ENCODE results near the gene PKIB. TPM values are rescaled to one million over a fixed set of nuclear protein-coding genes. Genes with fewer than 3 reads are reported as not detected.

PKIB gene
- polyA plus RNA-seq, 4 donors, result 6.5 to 80.5 (median 54.9) TPM

DNA sequence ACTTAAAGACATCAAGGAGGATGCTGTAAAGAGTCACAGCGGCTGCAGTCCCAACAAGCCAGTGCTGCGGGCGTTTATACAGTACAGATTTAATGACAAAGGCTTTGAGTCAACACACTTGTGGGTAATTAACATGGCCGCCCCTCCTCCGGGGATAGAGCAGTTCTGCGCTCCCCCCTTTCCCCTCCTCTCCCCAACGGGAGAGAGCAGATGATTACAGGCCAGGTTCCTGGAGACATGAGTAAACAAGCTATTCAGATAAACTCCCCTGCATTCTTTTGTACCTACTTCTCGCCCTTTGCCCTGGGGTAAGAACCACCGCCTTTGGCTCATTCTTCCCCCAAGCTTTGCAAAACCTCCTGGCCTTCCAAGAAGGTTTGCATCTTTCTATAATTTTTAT is 145.7 kb downstream of the PKIB start:
- no peaks in the 10 kb centered on the region for H3K36me3 ChIP-seq (ENCODE audit: control insufficient read depth in 3 of 3, insufficient read depth in 2 of 3, low read depth in 1 of 3, low read length in 3 of 3)
- H3K9me3 ChIP-seq (ENCODE audit: control insufficient read depth in 2 of 2, insufficient read depth in 1 of 2, low read depth in 1 of 2, low read length in 1 of 2), result peaks cover 0 to 6% of the 10 kb centered on the region in 2 donors
- no peak overlapping the region for H3K4me3 ChIP-seq (ENCODE audit: low read depth in 1 of 3, low read length in 3 of 3)
- DNase-seq (peak in 1 of 2 donors; percentile 61), FAIRE-seq (no peak)
- no peaks in the 10 kb centered on the region for H3K27me3 ChIP-seq (ENCODE audit: control insufficient read depth in 3 of 3, insufficient read depth in 3 of 3, low read length in 3 of 3)
- H3K4me1 ChIP-seq (ENCODE audit: control insufficient read depth in 3 of 3, insufficient read depth in 2 of 3, low read depth in 1 of 3, low read length in 2 of 3), result peaks cover 0 to 3% (median 2%) of the 10 kb centered on the region in 3 donors
- 31 to 59% (median 57%) methylated on average over 8 to 9 of the region's 9 CpGs for WGBS, 3 donors
- H3K27ac ChIP-seq (ENCODE audit: low read depth in 1 of 3, low read length in 2 of 3), result no peak overlapping the region

DNA sequence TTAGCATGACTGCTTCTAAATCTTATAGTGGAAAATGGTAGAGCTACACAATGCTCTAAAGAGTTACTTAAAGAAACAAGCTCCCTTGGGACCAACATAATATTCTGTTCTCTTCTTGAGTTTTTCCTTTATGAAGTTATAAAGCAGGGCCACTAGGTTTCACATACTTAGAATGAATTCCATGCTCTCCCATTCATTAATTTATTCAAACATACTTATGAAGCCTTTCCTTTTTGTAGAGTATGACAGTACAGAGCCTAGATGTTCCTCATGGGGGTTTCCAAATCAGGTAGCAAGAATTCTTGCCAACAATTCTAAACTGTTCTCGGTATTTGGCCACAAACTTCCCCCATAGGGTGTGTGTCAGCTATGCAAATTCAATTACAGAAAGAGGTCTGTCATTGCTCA is 148.7 kb downstream of the PKIB start:
- WGBS, 3 donors, result 60 to 94% (median 69%) methylated on average over 1 of the region's 1 CpG
- no peak for FAIRE-seq

DNA sequence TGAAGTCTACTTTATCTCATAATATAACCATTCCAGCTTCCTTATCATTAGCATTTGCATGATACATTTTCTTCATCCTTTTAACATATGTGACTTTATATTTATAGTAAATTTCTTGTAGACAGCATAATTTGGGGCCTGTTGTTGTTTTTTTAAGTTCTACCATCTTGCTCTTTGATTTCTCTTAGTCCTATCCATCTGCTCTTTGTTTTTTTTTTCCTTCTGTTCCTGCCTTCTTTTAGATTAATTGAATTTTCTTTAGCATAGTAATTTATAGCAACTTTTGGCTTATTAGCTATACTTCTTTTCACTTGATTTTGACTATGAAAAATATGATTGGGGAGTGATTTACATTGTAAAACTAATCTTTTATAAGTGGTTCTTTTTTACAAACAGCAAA is 150.1 kb downstream of the PKIB start:
- Histone ChIP-seq H3K27ac (ENCODE audit: low read depth in 1 of 3, low read length in 2 of 3) (no peak overlapping the region), H3K4me3 (ENCODE audit: low read depth in 1 of 3, low read length in 3 of 3) (no peak overlapping the region), H3K4me1 (ENCODE audit: control insufficient read depth in 3 of 3, insufficient read depth in 2 of 3, low read depth in 1 of 3, low read length in 2 of 3) (no peaks in the 10 kb centered on the region), H3K9me3 (ENCODE audit: control insufficient read depth in 2 of 2, insufficient read depth in 1 of 2, low read depth in 1 of 2, low read length in 1 of 2) (peaks cover 0 to 6% of the 10 kb centered on the region in 2 donors), H3K36me3 (ENCODE audit: control insufficient read depth in 3 of 3, insufficient read depth in 2 of 3, low read depth in 1 of 3, low read length in 3 of 3) (no peaks in the 10 kb centered on the region), H3K27me3 (ENCODE audit: control insufficient read depth in 3 of 3, insufficient read depth in 3 of 3, low read length in 3 of 3) (no peaks in the 10 kb centered on the region)
- DNase-seq, result no peak
- FAIRE-seq, result peak; percentile 78

More for the DNA sequence above, 148.7 kb downstream of the PKIB start:
- no peak for DNase-seq
- Histone ChIP-seq H3K36me3 (ENCODE audit: control insufficient read depth in 3 of 3, insufficient read depth in 2 of 3, low read depth in 1 of 3, low read length in 3 of 3) (no peaks in the 10 kb centered on the region), H3K9me3 (ENCODE audit: control insufficient read depth in 2 of 2, insufficient read depth in 1 of 2, low read depth in 1 of 2, low read length in 1 of 2) (peaks cover 0 to 6% of the 10 kb centered on the region in 2 donors), H3K4me1 (ENCODE audit: control insufficient read depth in 3 of 3, insufficient read depth in 2 of 3, low read depth in 1 of 3, low read length in 2 of 3) (peaks cover 0 to 3% (median 2%) of the 10 kb centered on the region in 3 donors), H3K27me3 (ENCODE audit: control insufficient read depth in 3 of 3, insufficient read depth in 3 of 3, low read length in 3 of 3) (no peaks in the 10 kb centered on the region), H3K4me3 (ENCODE audit: low read depth in 1 of 3, low read length in 3 of 3) (no peak overlapping the region), H3K27ac (ENCODE audit: low read depth in 1 of 3, low read length in 2 of 3) (no peak overlapping the region)

DNA sequence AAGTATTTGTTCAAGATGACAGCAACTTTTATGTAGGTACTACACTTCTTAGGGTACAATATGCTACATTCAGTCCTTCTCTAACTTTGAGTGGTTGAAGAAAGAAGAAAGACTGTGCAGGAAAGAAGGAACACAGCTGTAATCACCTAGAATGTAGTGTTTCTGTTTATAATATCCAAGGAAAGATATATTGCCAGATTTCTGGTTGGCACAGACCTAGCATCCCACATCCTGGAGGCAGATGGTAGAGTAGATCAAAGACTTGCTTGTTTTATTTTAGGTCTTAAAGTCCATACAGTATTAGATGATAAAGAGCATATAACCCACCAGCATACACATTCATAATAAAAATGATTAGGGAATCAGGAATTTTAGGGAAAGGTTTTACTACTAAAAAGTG is 156.1 kb downstream of the PKIB start:
- H3K9me3 ChIP-seq (ENCODE audit: control insufficient read depth in 2 of 2, insufficient read depth in 1 of 2, low read depth in 1 of 2, low read length in 1 of 2), result no peaks in the 10 kb centered on the region
- DNase-seq (no peak), FAIRE-seq (no peak)
- no peaks in the 10 kb centered on the region for H3K36me3 ChIP-seq (ENCODE audit: control insufficient read depth in 3 of 3, insufficient read depth in 2 of 3, low read depth in 1 of 3, low read length in 3 of 3)
- H3K27me3 ChIP-seq (ENCODE audit: control insufficient read depth in 3 of 3, insufficient read depth in 3 of 3, low read length in 3 of 3), result no peaks in the 10 kb centered on the region
- no peak overlapping the region for H3K27ac ChIP-seq (ENCODE audit: low read depth in 1 of 3, low read length in 2 of 3)
- H3K4me1 ChIP-seq (ENCODE audit: control insufficient read depth in 3 of 3, insufficient read depth in 2 of 3, low read depth in 1 of 3, low read length in 2 of 3), result peaks cover 0 to 6% (median 0%) of the 10 kb centered on the region in 3 donors
- H3K4me3 ChIP-seq (ENCODE audit: low read depth in 1 of 3, low read length in 3 of 3), result no peak overlapping the region

DNA sequence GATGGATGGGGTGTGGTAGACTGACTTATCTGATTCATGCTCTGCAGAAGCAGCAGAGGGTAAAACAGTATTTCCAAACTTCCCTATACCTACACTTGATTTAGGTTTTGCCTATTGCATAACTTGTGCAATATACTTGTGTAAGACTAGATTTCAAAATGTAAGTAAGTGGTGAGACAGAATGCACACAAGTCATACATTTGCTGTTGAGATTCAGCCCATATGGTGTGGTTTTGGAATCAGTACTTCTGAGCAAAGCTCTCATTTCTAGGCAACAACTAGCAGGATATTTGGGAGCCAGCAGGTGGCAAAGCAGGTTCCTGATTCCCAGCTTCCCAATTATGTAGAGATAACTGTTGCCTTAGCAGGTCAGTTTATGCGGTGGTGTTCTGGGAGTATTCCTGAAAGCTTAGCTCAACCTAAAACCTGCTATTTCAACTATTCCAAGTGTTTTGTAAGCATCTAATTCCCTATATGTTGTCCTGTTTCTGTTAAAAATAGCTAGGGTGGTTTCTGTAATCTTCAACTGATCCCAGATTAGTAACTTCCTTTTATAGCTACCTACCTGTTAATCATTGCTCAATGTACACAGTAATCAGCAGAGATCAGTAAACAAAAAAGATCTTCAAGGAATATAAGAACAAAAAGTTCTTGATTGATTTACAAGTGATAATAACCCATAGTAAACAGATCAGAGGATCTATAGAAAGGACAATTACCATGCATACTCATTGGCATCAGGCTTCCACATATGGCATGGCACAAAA is 160.8 kb downstream of the PKIB start:
- Histone ChIP-seq H3K27ac (ENCODE audit: low read depth in 1 of 3, low read length in 2 of 3) (no peak overlapping the region), H3K9me3 (ENCODE audit: control insufficient read depth in 2 of 2, insufficient read depth in 1 of 2, low read depth in 1 of 2, low read length in 1 of 2) (no peaks in the 10 kb centered on the region), H3K36me3 (ENCODE audit: control insufficient read depth in 3 of 3, insufficient read depth in 2 of 3, low read depth in 1 of 3, low read length in 3 of 3) (no peaks in the 10 kb centered on the region), H3K4me3 (ENCODE audit: low read depth in 1 of 3, low read length in 3 of 3) (no peak overlapping the region), H3K4me1 (ENCODE audit: control insufficient read depth in 3 of 3, insufficient read depth in 2 of 3, low read depth in 1 of 3, low read length in 2 of 3) (peaks cover 0 to 8% (median 0%) of the 10 kb centered on the region in 3 donors), H3K27me3 (ENCODE audit: control insufficient read depth in 3 of 3, insufficient read depth in 3 of 3, low read length in 3 of 3) (no peaks in the 10 kb centered on the region)
- peak; percentile 31 to 34 for DNase-seq
- no peak for FAIRE-seq
- 0 to 43% (median 33%) methylated on average over 1 of the region's 1 CpG for WGBS, 3 donors

DNA sequence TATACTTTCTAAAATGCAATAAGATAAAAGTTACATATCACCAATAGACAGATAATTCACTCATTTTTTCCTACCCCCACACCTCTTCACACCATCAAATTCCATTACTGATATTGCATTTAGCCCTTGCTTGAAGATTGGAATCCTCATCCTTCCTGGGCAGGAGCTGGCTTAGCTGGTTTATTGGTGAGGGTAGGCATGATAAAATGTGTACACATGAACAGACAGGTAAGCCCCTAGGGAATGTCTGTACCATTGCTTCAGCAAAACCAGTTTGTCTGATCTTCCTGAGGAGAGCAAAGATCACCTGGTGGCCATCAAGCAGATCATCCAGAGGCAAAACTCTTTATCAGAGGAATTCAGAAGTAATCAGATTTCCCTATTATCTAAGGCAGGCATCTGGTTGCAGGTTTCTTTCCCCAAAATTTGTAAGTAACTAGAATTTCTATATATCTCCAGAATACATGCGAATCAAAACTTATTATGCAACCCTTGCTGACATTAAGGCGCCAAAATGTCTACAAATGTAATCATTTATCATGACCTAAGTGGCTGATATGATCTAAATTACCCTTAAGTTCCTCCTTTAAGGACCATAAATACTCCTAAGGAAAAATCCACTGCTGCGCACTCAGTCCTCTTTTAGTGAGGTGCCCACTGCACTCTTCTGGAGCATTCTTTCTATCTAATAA is 162.7 kb downstream of the PKIB start:
- FAIRE-seq, result no peak
- no peaks in the 10 kb centered on the region for H3K27me3 ChIP-seq (ENCODE audit: control insufficient read depth in 3 of 3, insufficient read depth in 3 of 3, low read length in 3 of 3)
- no peaks in the 10 kb centered on the region for H3K9me3 ChIP-seq (ENCODE audit: control insufficient read depth in 2 of 2, insufficient read depth in 1 of 2, low read depth in 1 of 2, low read length in 1 of 2)
- DNase-seq, result peak in 1 of 2 donors; percentile 26
- 24 to 53% (median 50%) methylated on average over 3 of the region's 3 CpGs for WGBS, 3 donors
- no peaks in the 10 kb centered on the region for H3K36me3 ChIP-seq (ENCODE audit: control insufficient read depth in 3 of 3, insufficient read depth in 2 of 3, low read depth in 1 of 3, low read length in 3 of 3)
- no peak overlapping the region for H3K4me3 ChIP-seq (ENCODE audit: low read depth in 1 of 3, low read length in 3 of 3)
- peaks cover 0 to 8% (median 0%) of the 10 kb centered on the region in 3 donors for H3K4me1 ChIP-seq (ENCODE audit: control insufficient read depth in 3 of 3, insufficient read depth in 2 of 3, low read depth in 1 of 3, low read length in 2 of 3)
- no peak overlapping the region for H3K27ac ChIP-seq (ENCODE audit: low read depth in 1 of 3, low read length in 2 of 3)

Other genes starting within 250 kb of the PKIB start
- gene HSF2, start 210.8 kb upstream of the PKIB start, polyA plus RNA-seq, result 10 to 100 TPM in 1 of 4 donors, 1 to 10 TPM in 3; 5.4 to 12.2 (median 6.5) TPM
- gene SERINC1, start 138.6 kb upstream of the PKIB start, polyA plus RNA-seq, result 100 to 1,000 TPM in 1 of 4 donors, 10 to 100 TPM in 3; 35.3 to 164 (median 71.6) TPM
- 1 to 10 TPM in 1 of 4 donors, under 1 TPM in 2, not detected in 1; 0.10 to 1.6 (median 0.67) TPM for gene FABP7, start 169.3 kb downstream of the PKIB start, polyA plus RNA-seq
- gene SMPDL3A, start 178.9 kb downstream of the PKIB start, polyA plus RNA-seq, result 100 to 1,000 TPM in 1 of 4 donors, 10 to 100 TPM in 3; 21.0 to 120 (median 68.7) TPM